HL-60 (cell line): ENCODE results near the gene SLC6A9.

Experiments
- CTCF ChIP-seq: IDR thresholded peaks from one replicate; pipeline ENCODE4 v1.5.1; 2011; ENCODE audit warnings: low read length, control low read depth, inconsistent platforms; ENCODE audit not compliant: insufficient read depth
- POLR2AphosphoS5 ChIP-seq: IDR thresholded peaks from 2 replicates; pipeline ENCODE4 v1.6.1; 2012; ENCODE audit warnings: low read depth
- REST ChIP-seq: IDR thresholded peaks from 2 replicates; pipeline ENCODE4 v1.6.1; 2012; ENCODE audit warnings: low read depth; ENCODE audit not compliant: insufficient replicate concordance

- TF ChIP-seq CTCF (peak; percentile 85), POLR2AphosphoS5 (no peak), REST (no peak)
Observed at GRCh38 chr1:44036409-44037139, 5.3 kb upstream of the SLC6A9 start.
